ENCODE results near the gene OPA1. TPM values are rescaled to one million over a fixed set of nuclear protein-coding genes. Genes with fewer than 3 reads are reported as not detected.

OPA1 gene
- total and polyA plus RNA-seq, 2 of the 8 experiments (the other 6 are each of a cell fraction or from before 2014, with no cell fraction given): 20.3 to 109 TPM

DNA sequence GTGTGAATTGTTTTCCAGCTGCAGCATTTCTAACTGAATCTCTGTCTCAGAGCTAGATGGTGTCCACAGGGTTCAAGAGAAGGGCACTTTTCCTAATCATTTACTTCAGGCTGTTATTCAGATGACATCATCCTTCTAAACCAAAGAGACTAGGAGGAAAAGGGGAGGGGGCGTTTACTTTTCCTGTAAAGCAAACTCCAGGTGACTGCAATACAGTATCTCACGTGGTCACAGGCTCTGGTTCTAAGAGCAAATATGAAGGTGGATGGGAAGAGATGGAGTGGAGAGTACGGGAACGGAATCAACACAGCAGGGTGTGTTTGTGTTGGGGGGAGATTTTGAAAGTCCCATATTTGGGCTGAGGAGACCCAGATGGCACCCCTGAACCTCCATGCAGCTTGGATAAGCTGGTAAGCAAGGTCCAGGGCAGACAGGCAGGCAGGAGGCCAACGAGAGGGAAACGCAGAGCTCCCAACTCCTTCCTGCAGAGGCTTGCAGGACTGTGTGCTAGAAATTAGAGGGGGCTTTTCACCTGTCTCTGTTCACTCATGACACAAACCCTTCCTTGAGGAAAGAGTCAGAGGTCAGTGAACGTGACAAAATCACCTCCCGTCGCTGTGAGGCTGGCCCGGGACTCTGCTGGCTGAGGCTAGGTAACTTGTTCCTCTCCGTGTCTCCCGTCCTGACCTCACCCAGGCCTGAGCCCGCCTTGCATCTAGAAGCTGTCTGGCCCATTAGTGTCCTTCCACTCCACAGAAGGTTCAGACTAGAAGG is 151.2 kb downstream of the OPA1 start:
- Histone ChIP-seq H3K4me3 (ENCODE audit: extremely low read depth in 1 of 4, insufficient read depth in 2 of 4, low read depth in 3 of 4, low read length in 4 of 4) (no peak overlapping the region), H2AFZ (ENCODE audit: low read length) (peak overlapping the region; percentile 94), H3K9ac (replicated peaks in 1 of 4; ENCODE audit: extremely low read depth in 1 of 4, low read depth in 3 of 4, low read length in 3 of 4) (no peak overlapping the region), H3K18ac (ENCODE audit: extremely low read depth, low read length) (peak overlapping the region; percentile 64), H2BK12ac (ENCODE audit: low read depth, low read length) (peak overlapping the region; percentile 18; the same call in 1 of the 2 replicates), H3K4ac (replicated peaks; ENCODE audit: insufficient read length, low read depth, low read length) (no peak overlapping the region), H4K20me1 (replicated peaks in 1 of 2; ENCODE audit: control insufficient read depth in 1 of 2, insufficient read depth in 2 of 2, low read length in 2 of 2) (no peaks in the 10 kb centered on the region), H2BK15ac (ENCODE audit: low read length) (0 out of 2 replicates have a peak overlapping the region, but pooled peaks have one; percentile 67), H3K4me1 (replicated peaks in 1 of 4; ENCODE audit: control insufficient read depth in 3 of 4, insufficient read depth in 4 of 4, low read length in 3 of 4) (peaks cover 0 to 17% (median 9%) of the 10 kb centered on the region in 4 experiments; a peak in 5 of 7 replicates), H3K56ac (replicated peaks; ENCODE audit: insufficient read length, low read depth, low read length) (no peak overlapping the region), H2BK5ac (ENCODE audit: low read depth, low read length) (peak overlapping the region; percentile 19; the same call in 1 of the 2 replicates), H3K79me2 (ENCODE audit: control insufficient read depth in 1 of 2, insufficient read depth in 2 of 2, low read length in 2 of 2) (no peaks in the 10 kb centered on the region), H3K14ac (ENCODE audit: insufficient read length) (no peak overlapping the region), H3K9me3 (ENCODE audit: insufficient read depth in 2 of 2, low read depth in 1 of 2, low read length in 1 of 2) (no peaks in the 10 kb centered on the region), H2BK20ac (ENCODE audit: low read length) (0 out of 2 replicates have a peak overlapping the region, but pooled peaks have one; percentile 63), H4K91ac (replicated peaks; ENCODE audit: insufficient read length, low read length) (peak overlapping the region; percentile 8), H3K36me3 (ENCODE audit: control insufficient read depth in 2 of 4, insufficient read depth in 4 of 4, low read length in 3 of 4) (no peaks in the 10 kb centered on the region), H4K8ac (ENCODE audit: extremely low read depth, insufficient read depth, low read length) (no peak overlapping the region), H3K23ac (ENCODE audit: insufficient read length) (no peak overlapping the region), H2AK5ac (ENCODE audit: low read depth, low read length) (no peak overlapping the region), H3K27ac (ENCODE audit: low read depth, low read length) (no peak overlapping the region), H3K27me3 (replicated peaks in 1 of 4; ENCODE audit: control insufficient read depth in 3 of 4, extremely low read depth in 1 of 4, insufficient read depth in 3 of 4, low read length in 3 of 4) (no peaks in the 10 kb centered on the region), H3K79me1 (ENCODE audit: low read depth, low read length) (no peaks in the 10 kb centered on the region), H4K5ac (ENCODE audit: insufficient read length, low read depth, low read length) (no peak overlapping the region), H3K4me2 (ENCODE audit: insufficient read depth in 1 of 2, low read depth in 2 of 2, low read length in 2 of 2) (peak overlapping the region; percentile 1 to 9; a peak in 1 of 4 replicates), H3K23me2 (ENCODE audit: low read depth, low read length) (no peaks in the 10 kb centered on the region), H2BK120ac (replicated peaks; ENCODE audit: low read depth, low read length) (peak overlapping the region; percentile 21)
- POLR2A ChIA-PET (ENCODE audit: partially characterized antibody): interaction anchor here (0.5 kb wide), 1 partner anchor 135 kb away, joined by 4 read pairs; no protein-coding TSS in a partner anchor
- DNase-seq (ENCODE audit: low read depth in 1 of 2, low spot score in 2 of 2) (no peak), FAIRE-seq (no peak)
- WGBS, 2 experiments (ENCODE audit: extremely low coverage in 1 of 2, insufficient coverage in 1 of 2, insufficient read length in 1 of 2, insufficient replicate concordance in 2 of 2, low coverage in 1 of 2, low lambda C conversion rate in 2 of 2, missing lambda C conversion rate in 1 of 2): 78% methylated on average over 13 of the region's 13 CpGs; no CpG with 5 or more reads in 1 of the 2 experiments
- CTCF ChIA-PET (ENCODE audit: partially characterized antibody): interaction anchor here (0.9 to 1.6 kb wide), 6 partner anchors 11 to 581 kb away, joined by 3 to 5 read pairs (median 3); no protein-coding TSS in a partner anchor
- TF ChIP-seq SIX5 (IDR thresholded peaks at IDR 0.05; ENCODE audit: low read depth, low read length): no peak
- TF ChIP-seq HDAC6 (IDR thresholded peaks at IDR 0.05; ENCODE audit: low read depth, low read length): no peak
- TF ChIP-seq CREB1 (IDR thresholded peaks at IDR 0.05): no peak
- TF ChIP-seq POU5F1 (IDR thresholded peaks at IDR 0.05; ENCODE audit: low read depth, low read length): no peak
- no peak for TF ChIP-seq TEAD4 (IDR thresholded peaks at IDR 0.05; ENCODE audit: low read depth, low read length)
- no peak for TF ChIP-seq SUZ12 (IDR thresholded peaks at IDR 0.05; ENCODE audit: low read length)
- TF ChIP-seq, protein P1, sequence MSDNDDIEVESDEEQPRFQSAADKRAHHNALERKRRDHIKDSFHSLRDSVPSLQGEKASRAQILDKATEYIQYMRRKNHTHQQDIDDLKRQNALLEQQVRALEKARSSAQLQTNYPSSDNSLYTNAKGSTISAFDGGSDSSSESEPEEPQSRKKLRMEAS (IDR thresholded peaks at IDR 0.05): peak; percentile 50; the same call in 1 of the 2 replicates
- TF ChIP-seq NANOG (IDR thresholded peaks at IDR 0.05; ENCODE audit: insufficient read depth, low read depth, low read length, poor library complexity, severe bottlenecking): no peak
- TF ChIP-seq, protein P2, sequence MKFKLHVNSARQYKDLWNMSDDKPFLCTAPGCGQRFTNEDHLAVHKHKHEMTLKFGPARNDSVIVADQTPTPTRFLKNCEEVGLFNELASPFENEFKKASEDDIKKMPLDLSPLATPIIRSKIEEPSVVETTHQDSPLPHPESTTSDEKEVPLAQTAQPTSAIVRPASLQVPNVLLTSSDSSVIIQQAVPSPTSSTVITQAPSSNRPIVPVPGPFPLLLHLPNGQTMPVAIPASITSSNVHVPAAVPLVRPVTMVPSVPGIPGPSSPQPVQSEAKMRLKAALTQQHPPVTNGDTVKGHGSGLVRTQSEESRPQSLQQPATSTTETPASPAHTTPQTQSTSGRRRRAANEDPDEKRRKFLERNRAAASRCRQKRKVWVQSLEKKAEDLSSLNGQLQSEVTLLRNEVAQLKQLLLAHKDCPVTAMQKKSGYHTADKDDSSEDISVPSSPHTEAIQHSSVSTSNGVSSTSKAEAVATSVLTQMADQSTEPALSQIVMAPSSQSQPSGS (IDR thresholded peaks at IDR 0.05; ENCODE audit: low read length): peak; percentile 81; the same call in 1 of the 2 replicates
- TF ChIP-seq RFX5 (IDR thresholded peaks at IDR 0.05; ENCODE audit: borderline replicate concordance, low read depth, low read length): no peak

Measured in H1 (cell line).